HCT116 (cell line): ENCODE results near the gene GIMAP5. TPM values are rescaled to one million over a fixed set of nuclear protein-coding genes. Genes with fewer than 3 reads are reported as not detected.
A peak's percentile ranks its signal among the peaks of the same experiment; 100 is the strongest.

Experiments used
- ATAC-seq: fragments of 200-7000 bp; cut with Tn5 transposase; 2 replicates; pipeline ENCODE4 v1.9.1; 2020; ENCODE audit warnings: mild to moderate bottlenecking, moderate library complexity
- BruUV-seq: library from RNA; stranded (reverse); fragments of 400-500 nt; replicated peaks from 2 replicates; lab custom pipeline; 2021; lab: Mats Ljungman, UMichigan
- CTCF ChIA-PET: fragments of 300-600 bp; sonication (Branson Sonifier 250); formaldehyde crosslinking; loops from one replicate; lab custom pipeline; 2021; ENCODE audit warnings: antibody characterized with exemption; lab: Charles Lee
- POLR2A ChIA-PET: fragments of 300-600, 350-600 bp; sonication (Branson Sonifier 250); formaldehyde crosslinking; loops from one replicate; lab custom pipeline; 2021; ENCODE audit warnings: antibody characterized with exemption; lab: Charles Lee
- RAD21 ChIA-PET, 2 experiments: fragments of 300-600 bp; sonication (Branson Sonifier 250); formaldehyde crosslinking; loops; one replicate each; lab custom pipeline; 2023; ENCODE audit warnings: low total read pairs in 2 of 2; ENCODE audit not compliant: uncharacterized antibody in 2 of 2, unreplicated experiment in 2 of 2, low non-redundant PET in 1 of 2; lab: Charles Lee
- DNase-seq: peaks from one replicate; pipeline ENCODE4 v3.0.0-alpha.2; 2010; ENCODE audit warnings: low read depth, low spot score
- H2AFZ ChIP-seq: fragments of 200-600 bp; shearing (Covaris generic), sonication (generic); 2 replicates; pipeline ENCODE4 v1.6.1; 2017; ENCODE audit warnings: low read depth, mixed run types, mixed read lengths, antibody characterized with exemption, low read length; ENCODE audit not compliant: poor library complexity, severe bottlenecking
- H3K27ac ChIP-seq: 2 replicates; pipeline ENCODE4 v1.5.1; 2012; ENCODE audit warnings: low read depth, low read length
- H3K27me3 ChIP-seq: fragments of 200-600 bp; sonication (generic); 2 replicates; pipeline ENCODE4 v1.6.1; 2016; ENCODE audit warnings: mixed run types, low read length, mixed read lengths; ENCODE audit not compliant: insufficient read depth
- H3K36me3 ChIP-seq, 2 experiments: fragments of 200-500 bp in 1 of 2; fragments of 200-600 bp in 1 of 2; sonication (Bioruptor generic) in 1 of 2; sonication (generic) in 1 of 2; 2 replicates each; pipeline versions ENCODE4 v1.5.1 to v1.6.1; 2014 to 2016; ENCODE audit warnings: low read length in 2 of 2, inconsistent platforms in 1 of 2, mixed read lengths in 1 of 2, mixed run types in 1 of 2; ENCODE audit not compliant: insufficient read depth in 2 of 2, control insufficient read depth in 1 of 2
- H3K4me1 ChIP-seq, 2 experiments: fragments of 200-600 bp in 1 of 2; sonication (generic) in 1 of 2; 2 replicates each; pipeline versions ENCODE4 v1.5.1 to v1.6.1; 2012 to 2017; ENCODE audit warnings: low read length in 2 of 2, inconsistent platforms in 1 of 2, mild to moderate bottlenecking in 1 of 2, mixed read lengths in 1 of 2, mixed run types in 1 of 2, moderate library complexity in 1 of 2; ENCODE audit not compliant: insufficient read depth in 2 of 2, control insufficient read depth in 1 of 2
- H3K4me2 ChIP-seq: fragments of 200-600 bp; sonication (generic); 2 replicates; pipeline ENCODE4 v1.6.1; 2017; ENCODE audit warnings: mixed run types, low read length, mixed read lengths
- H3K4me3 ChIP-seq, 2 experiments: fragments of 200-600 bp in 1 of 2; sonication (generic) in 1 of 2; replicated peaks in 1 of 2; 2 replicates each; pipeline ENCODE4 v1.5.1; 2011 to 2016; ENCODE audit warnings: low read length in 2 of 2, control low read depth in 1 of 2, low read depth in 1 of 2, mild to moderate bottlenecking in 1 of 2, mixed read lengths in 1 of 2, mixed run types in 1 of 2
- H3K79me2 ChIP-seq: fragments of 200-600 bp; sonication (generic); 2 replicates; pipeline ENCODE4 v1.6.1; 2017; ENCODE audit warnings: mild to moderate bottlenecking, mixed run types, low read length, moderate library complexity, mixed read lengths; ENCODE audit not compliant: insufficient read depth
- H3K9ac ChIP-seq: fragments of 200-600 bp; sonication (generic); 2 replicates; pipeline ENCODE4 v1.6.1; 2016; ENCODE audit warnings: low read length, mixed read lengths
- H3K9me2 ChIP-seq: fragments of 200-600 bp; sonication (generic), shearing (Covaris generic); 2 replicates; pipeline ENCODE4 v1.6.1; 2017; ENCODE audit warnings: mixed run types, mild to moderate bottlenecking, moderate library complexity; ENCODE audit not compliant: insufficient read depth
- H3K9me3 ChIP-seq, 2 experiments: fragments of 200-500 bp in 1 of 2; fragments of 200-600 bp in 1 of 2; sonication (Bioruptor generic) in 1 of 2; sonication (generic) in 1 of 2; 2 replicates each; pipeline ENCODE4 v1.6.1; 2014 to 2017; ENCODE audit warnings: low read length in 2 of 2, mixed read lengths in 2 of 2, inconsistent platforms in 1 of 2, low read depth in 1 of 2, mild to moderate bottlenecking in 1 of 2, mixed run types in 1 of 2, moderate library complexity in 1 of 2; ENCODE audit not compliant: control insufficient read depth in 1 of 2, insufficient read depth in 1 of 2
- H4K20me1 ChIP-seq: fragments of 200-600 bp; sonication (generic), shearing (Covaris generic); 2 replicates; pipeline ENCODE4 v1.6.1; 2017; ENCODE audit warnings: mixed run types, mild to moderate bottlenecking, moderate library complexity; ENCODE audit not compliant: insufficient read depth
- CEBPB ChIP-seq: IDR thresholded peaks from 2 replicates; pipeline ENCODE4 v1.6.1; 2012; ENCODE audit warnings: low read depth
- CTCF ChIP-seq, 3 experiments: fragments of 200-600 bp in 1 of 3; sonication (generic) in 1 of 3; IDR thresholded peaks in 2 of 3; conservative IDR thresholded peaks in 1 of 3; 2 replicates each; pipeline ENCODE4 v1.5.1; 2012 to 2017; ENCODE audit warnings: low read depth in 2 of 3, low read length in 2 of 3, antibody characterized with exemption in 1 of 3, borderline replicate concordance in 1 of 3, control low read depth in 1 of 3, mild to moderate bottlenecking in 1 of 3, mixed read lengths in 1 of 3, mixed run types in 1 of 3, moderate library complexity in 1 of 3; ENCODE audit not compliant: insufficient read depth in 1 of 3
- EGR1 ChIP-seq: IDR thresholded peaks from 2 replicates; pipeline ENCODE4 v1.6.1; 2012; ENCODE audit warnings: low read depth
- ELF1 ChIP-seq: IDR thresholded peaks from 2 replicates; pipeline ENCODE4 v1.6.1; 2012; ENCODE audit warnings: low read depth, borderline replicate concordance
- FOSL1 ChIP-seq: IDR thresholded peaks from 2 replicates; pipeline ENCODE4 v1.6.1; 2012; ENCODE audit warnings: low read depth
- MAX ChIP-seq: IDR thresholded peaks from 2 replicates; pipeline ENCODE4 v1.6.1; 2012
- RAD21 ChIP-seq: IDR thresholded peaks from 2 replicates; pipeline ENCODE4 v1.6.1; 2012; ENCODE audit warnings: low read depth, mild to moderate bottlenecking
- intact Hi-C: fragments of 100-400 bp; cut with micrococcal nuclease; formaldehyde crosslinking; loops from 2 replicates; pipeline ENCODE4 v1.10.0; 2022
- total RNA-seq: library from RNA; stranded (reverse); gene quantifications from one replicate; pipeline ENCODE4 v1.2.1, GENCODE V29; 2021; ENCODE audit not compliant: unreplicated experiment

The GIMAP5 gene
- total RNA-seq, 1 experiment from 2014 or later: 0.57 TPM

DNA sequence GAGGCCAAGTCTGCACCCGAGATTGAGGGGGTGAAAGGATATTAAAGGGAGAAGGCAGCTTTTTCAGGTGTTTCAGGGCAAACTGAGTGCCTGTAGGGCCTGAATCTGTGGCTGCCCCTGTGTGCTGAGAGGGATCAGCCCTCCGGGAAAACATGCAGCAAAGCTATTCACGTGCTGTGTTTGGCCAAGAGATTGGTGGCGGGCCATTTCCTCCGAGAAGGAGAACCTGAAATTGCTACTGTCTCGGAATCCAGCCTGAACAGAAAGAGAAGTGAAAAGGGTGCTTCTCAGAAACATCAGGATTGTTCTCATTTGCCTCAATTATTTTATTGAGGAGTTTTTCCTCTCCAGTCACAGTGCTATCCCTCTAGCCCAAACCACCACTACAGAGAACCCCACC lies 16.0 kb downstream of the GIMAP5 start:
- Histone ChIP-seq H3K4me3 (no peak overlapping the region), H3K4me1 (no peaks in the 10 kb centered on the region), H2AFZ (no peak overlapping the region), H3K9ac (no peak overlapping the region), H3K27ac (no peak overlapping the region), H3K9me2 (no peaks in the 10 kb centered on the region), H3K27me3 (peaks cover 23% of the 10 kb centered on the region), H3K4me2 (no peak overlapping the region), H3K79me2 (no peaks in the 10 kb centered on the region), H3K9me3 (no peaks in the 10 kb centered on the region), H3K36me3 (no peaks in the 10 kb centered on the region), H4K20me1 (no peaks in the 10 kb centered on the region)
- POLR2A ChIA-PET: no interaction called here
- RAD21 ChIA-PET: no interaction called here
- intact Hi-C loops: no loop called here
- DNase-seq: no peak
- no peak for ATAC-seq
- CTCF ChIA-PET: no interaction called here
- no peak for TF ChIP-seq RAD21
- TF ChIP-seq ELF1: no peak
- TF ChIP-seq MAX: no peak
- TF ChIP-seq EGR1: no peak
- no peak for TF ChIP-seq FOSL1
- BruUV-seq: no TSS peak

GRCh38 chr7:150753826-150754603 lies 16.8 kb downstream of the GIMAP5 start:
- ATAC-seq (peak; percentile 72), DNase-seq (no peak)
- no peak overlapping the region for H2AFZ ChIP-seq
- H3K36me3 ChIP-seq: no peaks in the 10 kb centered on the region
- ChIA-PET POLR2A (no interaction called here), RAD21 (no interaction called here), CTCF (interaction anchor here (1.6 kb wide), 1 partner anchor 305 kb away, joined by 7 read pairs; no protein-coding TSS in a partner anchor)
- no peak overlapping the region for H3K9ac ChIP-seq
- H3K79me2 ChIP-seq: no peaks in the 10 kb centered on the region
- no peaks in the 10 kb centered on the region for H3K9me2 ChIP-seq
- H3K4me1 ChIP-seq: no peaks in the 10 kb centered on the region
- no peaks in the 10 kb centered on the region; the same call in 1 of the 2 replicates for H4K20me1 ChIP-seq
- H3K4me2 ChIP-seq: no peak overlapping the region
- H3K9me3 ChIP-seq: no peaks in the 10 kb centered on the region
- no TSS peak for BruUV-seq
- peaks cover 19% of the 10 kb centered on the region for H3K27me3 ChIP-seq
- H3K4me3 ChIP-seq: no peak overlapping the region
- intact Hi-C loops: no loop called here
- no peak overlapping the region for H3K27ac ChIP-seq
- TF ChIP-seq CEBPB (no peak), RAD21 (peak; percentile 23), CTCF (IDR thresholded peaks at IDR 0.05 in 2 of 3, conservative IDR thresholded peaks at IDR 0.05 in 1 of 3; ENCODE audit: borderline replicate concordance in 1 of 3, insufficient read depth in 1 of 3, low read depth in 2 of 3, low read length in 2 of 3) (peak; percentile 13 to 26 (median 25); a peak in 5 of 6 replicates)
